ENCODE data around the gene NYAP2. TPM values are rescaled to one million over a fixed set of nuclear protein-coding genes. Genes with fewer than 3 reads are reported as not detected.

The NYAP2 gene
- total RNA-seq, 2 donors from 2014 or later, result 0.52 TPM; not detected in 1

DNA sequence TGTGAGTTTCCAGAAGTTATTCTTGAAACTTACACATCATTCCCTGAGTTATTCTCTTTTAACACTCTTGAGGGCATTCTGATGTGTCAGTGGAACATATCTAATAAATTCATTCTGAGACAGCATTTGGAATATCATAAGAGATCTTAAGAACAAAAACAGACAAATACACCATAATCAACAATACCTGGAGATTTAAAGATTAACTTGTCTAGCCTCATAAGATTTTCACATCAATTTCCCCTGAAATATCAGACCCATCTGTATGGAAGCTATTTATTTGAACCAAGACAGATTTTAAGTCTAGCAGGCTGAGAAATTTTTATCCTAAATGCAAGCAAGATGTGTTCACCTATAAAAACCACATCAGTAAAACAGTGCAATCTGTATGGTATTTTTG is 181.6 kb downstream of the NYAP2 start:
- Histone ChIP-seq H3K4me1 (no peaks in the 10 kb centered on the region), H3K9me3 (no peaks in the 10 kb centered on the region), H3K4me3 (no peak overlapping the region), H3K36me3 (replicated peaks in 1 of 2; ENCODE audit: insufficient read depth in 1 of 2, low read depth in 2 of 2) (no peaks in the 10 kb centered on the region), H3K27ac (no peak overlapping the region), H3K27me3 (no peaks in the 10 kb centered on the region)
- no peak for ATAC-seq
- DNase-seq, result no peak
- no peak for TF ChIP-seq POLR2A (IDR thresholded peaks at IDR 0.05)
- TF ChIP-seq, protein P1, sequence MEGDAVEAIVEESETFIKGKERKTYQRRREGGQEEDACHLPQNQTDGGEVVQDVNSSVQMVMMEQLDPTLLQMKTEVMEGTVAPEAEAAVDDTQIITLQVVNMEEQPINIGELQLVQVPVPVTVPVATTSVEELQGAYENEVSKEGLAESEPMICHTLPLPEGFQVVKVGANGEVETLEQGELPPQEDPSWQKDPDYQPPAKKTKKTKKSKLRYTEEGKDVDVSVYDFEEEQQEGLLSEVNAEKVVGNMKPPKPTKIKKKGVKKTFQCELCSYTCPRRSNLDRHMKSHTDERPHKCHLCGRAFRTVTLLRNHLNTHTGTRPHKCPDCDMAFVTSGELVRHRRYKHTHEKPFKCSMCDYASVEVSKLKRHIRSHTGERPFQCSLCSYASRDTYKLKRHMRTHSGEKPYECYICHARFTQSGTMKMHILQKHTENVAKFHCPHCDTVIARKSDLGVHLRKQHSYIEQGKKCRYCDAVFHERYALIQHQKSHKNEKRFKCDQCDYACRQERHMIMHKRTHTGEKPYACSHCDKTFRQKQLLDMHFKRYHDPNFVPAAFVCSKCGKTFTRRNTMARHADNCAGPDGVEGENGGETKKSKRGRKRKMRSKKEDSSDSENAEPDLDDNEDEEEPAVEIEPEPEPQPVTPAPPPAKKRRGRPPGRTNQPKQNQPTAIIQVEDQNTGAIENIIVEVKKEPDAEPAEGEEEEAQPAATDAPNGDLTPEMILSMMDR (IDR thresholded peaks at IDR 0.05), result no peak
- intact Hi-C loops (cut with DNase I), result no loop called here

DNA sequence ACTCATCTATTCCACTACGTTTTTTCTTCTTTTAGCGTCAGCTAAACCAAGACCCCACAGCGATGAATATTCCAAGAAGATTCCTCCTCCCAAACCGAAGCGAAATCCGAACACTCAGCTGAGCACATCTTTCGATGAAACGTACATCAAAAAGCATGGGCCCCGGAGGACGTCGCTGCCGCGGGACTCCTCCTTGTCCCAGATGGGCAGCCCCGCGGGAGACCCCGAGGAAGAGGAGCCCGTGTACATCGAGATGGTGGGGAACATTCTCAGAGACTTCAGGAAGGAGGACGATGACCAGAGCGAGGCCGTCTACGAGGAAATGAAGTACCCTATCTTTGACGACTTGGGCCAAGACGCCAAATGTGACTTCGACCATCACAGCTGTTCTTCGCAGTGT is 182.4 kb downstream of the NYAP2 start:
- no peaks in the 10 kb centered on the region for H3K4me1 ChIP-seq
- TF ChIP-seq, protein P1 (IDR thresholded peaks at IDR 0.05), result no peak
- TF ChIP-seq POLR2A (IDR thresholded peaks at IDR 0.05), result no peak
- intact Hi-C loops (cut with DNase I), result no loop called here
- WGBS, 2 donors, result 92 to 95% methylated on average over 26 of the region's 26 CpGs
- H3K9me3 ChIP-seq, result no peaks in the 10 kb centered on the region
- H3K36me3 ChIP-seq (replicated peaks in 1 of 2; ENCODE audit: insufficient read depth in 1 of 2, low read depth in 2 of 2), result no peaks in the 10 kb centered on the region
- no peak overlapping the region for H3K4me3 ChIP-seq
- DNase-seq, result no peak
- ATAC-seq, result no peak
- no peak overlapping the region for H3K27ac ChIP-seq
- H3K27me3 ChIP-seq, result no peaks in the 10 kb centered on the region

DNA sequence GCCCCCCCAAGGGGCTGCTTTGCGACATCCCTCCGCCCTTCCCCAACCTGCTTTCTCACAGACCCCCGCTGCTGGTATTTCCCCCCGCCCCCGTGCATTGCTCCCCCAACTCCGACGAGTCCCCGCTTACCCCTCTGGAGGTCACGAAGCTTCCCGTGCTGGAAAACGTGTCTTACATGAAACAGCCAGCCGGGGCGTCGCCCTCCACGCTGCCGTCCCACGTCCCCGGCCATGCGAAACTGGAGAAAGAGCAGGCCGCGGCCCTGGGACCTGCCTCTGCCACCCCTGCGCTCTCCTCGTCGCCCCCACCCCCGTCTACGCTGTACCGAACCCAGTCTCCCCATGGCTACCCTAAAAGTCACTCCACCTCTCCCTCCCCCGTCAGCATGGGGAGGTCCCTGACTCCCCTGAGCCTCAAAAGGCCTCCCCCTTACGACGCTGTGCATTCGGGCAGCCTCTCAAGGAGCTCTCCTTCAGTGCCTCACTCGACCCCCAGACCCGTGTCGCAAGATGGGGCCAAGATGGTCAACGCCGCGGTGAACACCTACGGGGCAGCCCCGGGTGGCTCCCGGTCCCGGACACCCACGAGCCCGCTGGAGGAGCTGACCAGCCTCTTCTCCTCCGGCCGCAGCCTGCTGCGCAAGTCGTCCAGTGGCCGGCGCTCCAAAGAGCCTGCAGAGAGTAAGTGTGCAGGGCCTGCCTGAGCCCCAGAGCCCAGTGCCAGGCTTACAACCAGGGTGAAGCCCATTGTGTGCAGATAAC is 183.0 kb downstream of the NYAP2 start:
- Histone ChIP-seq H3K9me3 (no peaks in the 10 kb centered on the region), H3K27ac (no peak overlapping the region), H3K27me3 (no peaks in the 10 kb centered on the region), H3K4me1 (no peaks in the 10 kb centered on the region), H3K36me3 (replicated peaks in 1 of 2; ENCODE audit: insufficient read depth in 1 of 2, low read depth in 2 of 2) (no peaks in the 10 kb centered on the region), H3K4me3 (no peak overlapping the region)
- ATAC-seq (no peak), DNase-seq (no peak)
- intact Hi-C loops (cut with DNase I), result no loop called here
- WGBS, 2 donors, result 94 to 95% methylated on average over 40 to 49 of the region's 49 CpGs
- no peak for TF ChIP-seq POLR2A (IDR thresholded peaks at IDR 0.05)
- TF ChIP-seq, protein P1 (IDR thresholded peaks at IDR 0.05), result no peak

DNA sequence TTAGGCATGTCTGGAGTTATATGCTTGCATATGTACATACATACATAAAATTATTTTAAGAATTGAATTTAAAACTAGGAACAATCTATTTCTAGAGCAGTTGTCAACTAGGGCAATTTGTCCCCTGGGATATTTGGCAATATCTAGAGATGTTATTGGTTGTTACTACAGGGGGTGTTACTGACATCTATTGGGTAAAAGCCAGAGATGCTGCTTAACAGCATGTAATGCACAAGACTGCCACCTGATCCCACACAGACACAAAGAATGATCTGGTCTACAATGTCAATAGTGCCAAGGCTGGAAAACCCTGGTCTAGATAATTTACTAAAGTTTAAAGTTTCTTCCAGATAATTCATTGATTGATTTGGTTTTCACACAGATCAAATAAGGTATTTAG is 185.3 kb downstream of the NYAP2 start:
- Histone ChIP-seq H3K27me3 (no peaks in the 10 kb centered on the region), H3K4me1 (no peaks in the 10 kb centered on the region), H3K27ac (no peak overlapping the region), H3K36me3 (replicated peaks in 1 of 2; ENCODE audit: insufficient read depth in 1 of 2, low read depth in 2 of 2) (no peaks in the 10 kb centered on the region), H3K9me3 (no peaks in the 10 kb centered on the region), H3K4me3 (no peak overlapping the region)
- DNase-seq (no peak), ATAC-seq (no peak)
- TF ChIP-seq POLR2A (IDR thresholded peaks at IDR 0.05), result no peak
- TF ChIP-seq, protein P1 (IDR thresholded peaks at IDR 0.05), result no peak
- intact Hi-C loops (cut with DNase I), result no loop called here

DNA sequence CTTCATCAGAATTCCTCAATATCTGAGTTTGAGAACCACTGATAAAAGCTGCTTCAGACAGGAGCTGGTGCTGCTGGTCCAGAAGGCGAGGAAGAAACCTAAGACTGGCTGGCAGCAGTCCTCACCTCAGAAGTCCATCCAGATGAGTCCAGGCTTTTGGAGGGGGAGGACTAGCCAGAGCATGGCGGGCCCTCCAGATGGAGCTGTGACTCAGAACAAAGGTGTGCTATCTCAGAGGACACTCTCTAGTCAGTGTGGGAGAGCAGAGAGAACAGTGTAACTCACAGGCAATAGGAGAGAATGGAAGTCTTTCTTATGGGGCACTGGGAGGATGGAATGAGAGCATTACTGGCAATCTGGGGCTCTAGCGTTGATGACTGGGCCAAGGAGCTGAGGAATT is 191.4 kb downstream of the NYAP2 start:
- Histone ChIP-seq H3K9me3 (no peaks in the 10 kb centered on the region), H3K27me3 (no peaks in the 10 kb centered on the region), H3K36me3 (replicated peaks in 1 of 2; ENCODE audit: insufficient read depth in 1 of 2, low read depth in 2 of 2) (no peaks in the 10 kb centered on the region), H3K27ac (no peak overlapping the region), H3K4me1 (no peaks in the 10 kb centered on the region), H3K4me3 (no peak overlapping the region)
- TF ChIP-seq, protein P1 (IDR thresholded peaks at IDR 0.05), result no peak
- no peak for TF ChIP-seq POLR2A (IDR thresholded peaks at IDR 0.05)
- DNase-seq (no peak), ATAC-seq (no peak)
- intact Hi-C loops (cut with DNase I), result no loop called here
- WGBS, 2 donors, result 94 to 95% methylated on average over 3 of the region's 3 CpGs
